Right lobe of liver (tissue), 4 donors: ENCODE measurements around the gene SLC2A2.

Experiments
- CTCF ChIP-seq, 4 donors: fragments of 200-600 bp in 3 of 4; fragments of 450-650 bp in 1 of 4; IDR thresholded peaks; one replicate each; pipeline versions ENCODE4 v1.5.1 to v1.8.0; 2016 to 2022; ENCODE audit warnings: antibody characterized with exemption in 4 of 4, mild to moderate bottlenecking in 2 of 4
- POLR2A ChIP-seq: fragments of 450-650 bp; IDR thresholded peaks from one replicate; pipeline ENCODE4 v1.6.1; 2017; ENCODE audit warnings: antibody characterized with exemption, mild to moderate bottlenecking
- donor health status: DM: no; HTN: no; CAD: no.
- donor health status: DM: no; HTN: no; CAD: no.
- donor health status: DM: no; HTN: yes; CAD: no.

- TF ChIP-seq POLR2A (no peak), CTCF (IDR thresholded peaks at IDR 0.05) (no peak)
Observed at GRCh38 chr3:171059978-171060377, 33.5 kb upstream of the SLC2A2 start.
